Renal cortical epithelial cell (primary cell): Measurements from ENCODE around the gene PCDH15. TPM values are rescaled to one million over a fixed set of nuclear protein-coding genes. Genes with fewer than 3 reads are reported as not detected.

Source experiments
- DNase-seq: peaks from one replicate; pipeline ENCODE4 v3.0.0-alpha.2; 2011; ENCODE audit warnings: low read depth
- total RNA-seq: library from RNA; depleted of rRNA; stranded (reverse); fragments of >200 nt; gene quantifications from 2 replicates; pipeline ENCODE4 v1.2.3, GENCODE V29; 2014

Gene PCDH15
- total RNA-seq, 1 donor from 2014 or later, result not detected

DNA sequence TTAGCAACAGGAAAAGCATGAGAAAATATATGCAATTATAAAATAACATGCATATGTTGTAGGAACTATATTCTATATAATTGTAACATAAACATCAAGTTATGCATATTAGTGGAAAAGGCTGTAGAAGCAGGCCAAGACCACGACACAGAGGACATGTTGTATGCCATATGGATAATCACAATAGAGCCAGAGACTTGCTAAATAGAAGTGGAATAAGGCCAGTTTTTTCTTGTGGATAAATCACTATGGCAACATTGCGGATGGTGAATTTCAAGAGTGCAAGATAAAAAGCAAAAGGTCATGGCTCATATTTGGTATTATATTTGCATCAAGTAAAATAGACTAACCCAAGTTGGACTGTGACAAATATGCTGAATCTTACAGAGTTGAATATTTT lies 93.0 kb downstream of the PCDH15 start:
- no peak for DNase-seq

DNA sequence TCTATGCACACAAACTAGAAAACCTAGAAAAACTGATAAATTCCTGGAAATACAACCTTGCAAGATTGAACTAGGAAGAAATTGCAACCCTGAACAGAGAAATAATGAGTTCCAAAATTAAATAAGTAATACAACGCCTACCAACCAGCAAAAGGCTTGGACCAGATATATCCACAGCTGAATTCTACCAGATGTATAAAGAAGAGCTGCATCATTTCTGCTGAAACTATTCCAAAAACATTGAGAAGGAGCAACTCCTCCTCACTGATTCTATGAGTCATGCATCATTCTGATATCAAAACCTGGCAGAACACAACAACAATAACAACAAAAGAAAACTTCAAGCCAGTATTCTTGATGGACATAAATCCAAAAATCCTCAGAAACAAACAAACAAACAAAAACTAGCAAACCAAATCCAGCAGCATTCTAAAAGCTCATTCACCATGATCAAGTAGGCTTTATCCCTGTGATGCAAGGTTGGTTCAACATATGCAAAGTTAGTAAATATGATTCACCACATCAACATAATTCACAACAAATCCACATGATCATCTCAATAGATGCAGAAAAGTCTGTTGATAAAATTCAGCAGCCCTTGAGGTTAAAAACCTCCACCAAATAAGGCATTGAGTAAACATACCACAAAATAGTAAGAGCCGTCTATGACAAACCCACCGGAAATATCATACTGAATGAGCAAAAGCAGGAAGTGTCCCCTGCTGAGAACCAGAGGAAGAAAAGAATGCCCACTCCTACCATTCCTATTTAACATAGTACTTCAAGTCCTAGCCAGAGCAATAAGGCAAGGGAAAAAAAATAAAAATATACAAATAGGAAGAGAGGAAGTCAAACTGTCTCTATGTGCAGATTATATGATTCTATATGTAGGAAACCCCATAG lies 98.2 kb downstream of the PCDH15 start:
- DNase-seq, result no peak

DNA sequence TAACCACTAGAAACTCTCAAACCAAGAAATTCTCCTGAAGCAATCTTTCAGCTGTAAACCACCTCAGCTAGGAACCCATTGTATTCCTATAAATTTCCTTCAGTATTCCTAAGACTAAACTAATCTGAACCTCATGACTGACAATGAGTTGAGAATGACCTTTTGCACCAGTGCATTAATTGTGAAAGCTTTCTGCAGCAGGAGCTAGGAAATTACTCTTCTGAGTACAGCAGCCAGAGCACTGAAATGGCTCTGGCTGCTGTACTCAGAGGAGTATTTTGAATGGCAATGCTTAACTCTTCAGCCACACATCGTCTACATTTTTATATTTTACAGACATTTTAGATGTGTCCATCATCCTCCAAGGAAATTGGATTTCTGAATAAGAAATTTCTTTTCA lies 109.7 kb downstream of the PCDH15 start:
- peak; percentile 6 for DNase-seq

DNA sequence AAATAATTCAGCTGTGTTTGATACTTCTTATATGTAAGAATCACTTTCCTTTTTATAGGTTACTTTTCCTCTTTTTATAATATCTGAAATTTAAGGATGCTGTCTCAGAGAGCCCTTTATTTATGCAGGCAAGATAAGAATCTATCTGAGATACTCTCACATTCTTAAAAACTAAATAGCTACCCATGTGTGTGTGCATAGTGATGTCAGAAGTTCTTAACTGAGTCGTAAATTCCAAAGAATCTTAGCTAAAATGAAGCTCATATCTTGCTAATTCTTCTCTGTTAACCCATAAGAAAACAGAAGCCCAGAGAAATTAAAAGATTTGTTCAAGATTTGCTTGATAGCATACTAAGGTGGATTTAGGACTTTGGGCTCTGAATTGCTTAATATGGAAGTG lies 118.5 kb downstream of the PCDH15 start:
- DNase-seq, result no peak

DNA sequence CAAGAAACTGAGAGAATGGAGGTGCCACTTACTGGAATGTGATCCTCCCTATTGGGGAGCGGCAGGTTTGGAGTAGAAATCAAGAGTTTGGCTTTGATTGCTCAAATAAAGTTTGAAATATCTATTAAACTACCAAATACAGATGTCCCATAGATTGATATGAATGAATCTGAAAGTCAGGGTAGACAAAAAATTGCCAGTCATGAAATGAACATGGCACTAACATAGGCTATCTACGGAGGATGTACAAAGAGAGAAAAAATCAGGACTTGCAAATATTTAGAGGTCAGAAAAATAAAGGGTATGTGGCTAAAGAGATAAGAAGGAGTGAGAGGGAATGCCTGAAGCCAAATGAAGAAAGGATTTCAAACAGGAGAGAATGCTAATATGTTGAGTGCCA lies 119.9 kb downstream of the PCDH15 start:
- DNase-seq, result no peak

DNA sequence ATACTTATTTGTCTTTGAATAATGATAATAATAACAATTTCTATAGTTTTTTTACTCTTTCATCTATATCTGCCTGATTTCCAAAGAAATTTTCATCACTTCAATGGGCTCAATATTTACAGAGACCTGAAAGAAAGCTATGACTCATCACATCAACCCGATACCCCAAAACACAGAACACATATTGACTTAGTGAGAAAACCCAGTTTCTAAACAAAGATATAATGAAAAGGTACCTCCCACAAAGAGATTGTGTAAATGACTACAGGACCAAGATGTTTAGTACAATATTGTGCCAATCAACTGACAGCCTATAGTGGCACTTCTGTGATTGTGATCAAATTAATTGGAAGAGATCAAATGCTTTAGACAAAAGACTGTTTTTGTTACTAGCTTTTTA lies 133.9 kb downstream of the PCDH15 start:
- DNase-seq, result no peak

DNA sequence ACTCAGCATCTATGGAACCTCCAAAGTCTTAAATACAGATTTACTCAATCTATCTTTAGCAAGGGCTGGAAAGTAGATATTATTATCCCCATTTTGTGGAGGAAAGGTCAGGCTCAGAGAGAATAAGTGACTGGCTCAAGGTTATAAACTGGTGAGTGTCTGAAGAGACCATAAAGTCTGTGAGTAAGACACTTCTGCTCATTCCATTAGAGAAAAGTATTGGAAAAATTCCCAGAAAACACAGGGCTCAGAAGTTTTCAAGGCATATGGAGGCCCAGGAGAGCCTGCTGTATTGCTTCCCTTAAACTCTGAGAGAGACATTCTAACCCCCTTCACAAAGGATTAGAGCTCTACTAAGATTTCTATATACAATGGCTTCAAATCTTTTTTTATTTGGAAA lies 134.8 kb downstream of the PCDH15 start:
- DNase-seq, result peak; percentile 2

DNA sequence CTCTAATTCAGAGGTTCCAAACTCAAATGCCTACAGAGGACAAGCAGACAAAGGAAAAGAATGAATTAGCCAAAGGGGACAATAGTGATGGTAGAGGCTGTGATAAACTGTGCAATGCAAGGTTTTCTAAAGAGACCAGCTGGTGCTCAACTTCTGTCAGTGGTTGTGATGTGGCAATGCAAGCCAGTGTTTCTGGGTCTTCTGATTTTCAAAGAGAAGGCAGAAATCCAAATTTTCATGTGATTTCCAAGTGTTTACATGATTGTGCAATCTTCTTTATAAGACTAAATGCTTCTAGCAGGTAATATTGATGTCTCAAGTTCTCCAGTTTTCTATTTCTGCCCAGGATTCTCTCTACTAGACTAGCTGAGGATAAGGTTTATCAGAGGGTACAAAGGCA lies 135.9 kb downstream of the PCDH15 start:
- peak; percentile 22 for DNase-seq

DNA sequence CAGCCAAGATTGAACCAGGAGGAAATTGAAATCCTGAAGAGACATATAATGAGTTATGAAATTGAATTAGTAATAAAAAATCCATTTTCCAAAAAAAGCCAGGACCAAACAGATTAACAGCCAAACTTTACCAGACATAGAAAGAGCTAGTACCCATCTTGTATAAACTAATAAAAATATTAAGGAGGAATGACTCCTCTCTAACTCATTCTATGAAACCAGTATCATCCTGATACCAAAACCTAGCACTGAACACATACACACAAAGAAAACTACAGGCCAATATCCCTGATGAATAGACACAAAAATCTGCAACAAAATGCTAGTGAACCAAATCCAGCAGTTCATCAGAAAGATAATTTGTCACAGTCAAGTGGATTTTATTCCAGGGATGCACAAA lies 140.6 kb downstream of the PCDH15 start:
- no peak for DNase-seq

DNA sequence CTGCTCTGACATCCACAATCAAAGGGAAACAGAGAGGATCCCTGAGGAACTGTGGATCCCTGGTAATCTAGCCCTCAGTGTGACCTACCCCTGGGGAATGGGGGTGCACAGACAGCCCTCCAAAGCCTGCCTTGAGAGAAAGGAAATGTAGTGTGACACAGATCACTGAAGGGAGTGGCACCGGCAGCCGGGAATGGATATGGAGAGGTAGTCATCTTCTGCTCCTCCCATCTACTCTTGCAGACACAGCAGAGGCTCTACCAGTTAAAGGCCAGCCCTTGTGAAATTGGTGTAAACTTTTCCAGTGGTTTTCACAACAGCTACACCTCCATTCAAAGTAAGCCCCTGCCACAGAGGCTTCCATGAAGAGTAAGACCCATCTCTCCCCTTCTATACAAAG lies 144.4 kb downstream of the PCDH15 start:
- DNase-seq, result no peak

DNA sequence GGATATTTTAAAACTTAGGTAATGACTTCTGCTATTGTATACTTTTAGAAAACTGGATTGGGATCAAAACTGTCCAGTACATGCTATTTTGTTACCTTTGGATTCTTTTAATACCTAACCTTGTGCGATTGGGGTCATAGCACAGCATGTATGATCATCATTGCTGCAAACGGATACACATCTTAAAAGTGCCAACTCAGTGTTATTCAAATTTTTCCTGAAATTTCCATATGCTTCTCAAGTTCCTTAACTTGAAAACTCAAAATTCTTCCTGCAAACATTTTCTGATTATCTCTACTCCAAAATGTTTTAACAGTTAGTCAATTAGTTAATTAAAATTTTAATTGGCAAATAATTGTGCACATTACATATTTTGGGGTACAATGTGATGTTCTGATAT lies 147.5 kb downstream of the PCDH15 start:
- DNase-seq, result no peak

DNA sequence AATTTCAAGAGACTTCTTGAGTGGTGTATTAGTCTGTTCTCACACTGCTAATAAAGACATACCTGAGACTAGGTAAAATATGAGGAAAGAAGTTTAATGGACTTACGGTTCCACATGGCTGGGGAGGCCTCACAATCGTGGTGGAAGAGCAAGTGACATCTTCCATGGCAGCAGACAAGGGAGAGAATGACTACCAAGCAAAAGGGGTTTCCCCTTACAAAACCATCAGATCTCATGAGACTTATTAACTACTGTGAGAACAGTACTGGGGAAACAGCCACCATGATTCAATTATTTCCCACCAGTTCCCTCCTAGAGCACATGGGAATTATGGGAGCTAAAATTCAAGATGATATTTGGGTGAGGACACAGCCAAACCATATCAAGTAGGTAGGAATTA lies 150.5 kb downstream of the PCDH15 start:
- peak; percentile 22 for DNase-seq

DNA sequence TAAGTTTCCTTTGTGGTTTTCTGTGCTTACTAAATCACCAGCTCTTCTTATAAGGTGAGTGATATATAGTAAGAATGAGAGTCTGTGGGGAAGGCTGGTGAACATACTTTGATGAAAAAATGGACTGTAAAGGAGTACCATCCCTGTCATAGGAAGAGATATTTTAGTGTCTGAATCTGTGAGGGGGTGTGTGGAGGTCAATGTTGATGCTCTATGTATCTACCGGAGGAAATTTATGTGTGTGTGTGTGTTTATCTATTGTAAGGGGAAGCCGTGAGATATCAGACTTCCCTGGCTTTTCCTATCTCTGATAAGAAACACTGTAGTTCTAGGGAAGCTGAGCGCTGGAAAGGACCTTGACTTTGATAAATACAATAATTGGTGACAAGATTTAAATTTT lies 179.0 kb downstream of the PCDH15 start:
- DNase-seq, result no peak

DNA sequence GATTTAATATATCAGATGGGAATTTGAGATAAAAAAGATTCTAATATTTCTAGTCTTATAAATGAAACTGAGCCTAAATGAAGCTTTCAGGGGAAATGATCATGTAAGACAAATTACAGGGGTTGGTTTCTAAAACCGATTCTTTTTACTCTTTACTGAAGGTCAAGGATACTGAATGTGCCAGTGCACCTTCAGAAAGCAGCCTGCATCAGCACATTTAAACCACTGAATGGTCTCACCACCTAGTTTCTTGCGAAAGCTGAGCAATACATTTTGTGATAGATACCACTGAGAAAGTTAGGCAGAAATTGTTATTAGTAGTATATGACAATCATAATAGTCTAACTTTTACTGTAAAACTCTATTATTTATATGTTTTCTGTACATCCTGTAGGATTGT lies 180.7 kb downstream of the PCDH15 start:
- DNase-seq, result no peak

DNA sequence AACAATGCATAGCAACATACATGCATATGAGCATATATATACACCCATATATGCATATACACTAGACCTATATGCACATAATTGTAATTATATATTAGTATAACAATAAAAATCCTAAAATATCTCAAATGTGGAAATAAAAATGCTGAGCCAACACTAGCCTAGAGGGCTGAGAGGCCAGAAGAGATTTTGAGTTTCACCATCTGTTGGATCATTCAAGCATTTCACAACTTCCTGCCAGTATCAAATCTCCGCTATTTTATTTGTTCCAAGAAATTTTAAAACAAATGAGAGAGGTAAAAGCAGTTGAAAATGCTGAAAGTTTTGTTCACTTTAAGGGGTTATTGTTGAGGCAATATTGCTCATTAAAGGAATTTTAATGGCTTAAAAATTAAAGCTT lies 187.0 kb downstream of the PCDH15 start:
- peak; percentile 4 for DNase-seq

DNA sequence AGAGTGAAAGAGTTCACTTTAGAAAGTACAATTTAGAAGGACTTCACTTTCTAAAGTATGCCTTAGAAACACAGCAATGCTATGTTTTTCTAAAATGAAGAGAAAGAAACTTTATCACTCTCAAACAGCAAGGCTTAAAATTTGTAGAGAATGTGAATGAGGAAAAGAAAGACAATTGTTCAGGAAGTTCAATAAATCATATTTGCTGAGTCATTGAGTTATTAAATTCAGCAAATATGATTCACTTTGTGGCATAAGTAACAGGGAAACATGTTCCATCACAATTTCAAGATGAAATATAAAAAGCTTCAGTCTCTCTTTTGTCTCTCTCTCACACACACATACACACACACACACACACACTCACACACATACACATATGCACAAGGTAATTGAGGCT lies 187.9 kb downstream of the PCDH15 start:
- DNase-seq, result no peak

DNA sequence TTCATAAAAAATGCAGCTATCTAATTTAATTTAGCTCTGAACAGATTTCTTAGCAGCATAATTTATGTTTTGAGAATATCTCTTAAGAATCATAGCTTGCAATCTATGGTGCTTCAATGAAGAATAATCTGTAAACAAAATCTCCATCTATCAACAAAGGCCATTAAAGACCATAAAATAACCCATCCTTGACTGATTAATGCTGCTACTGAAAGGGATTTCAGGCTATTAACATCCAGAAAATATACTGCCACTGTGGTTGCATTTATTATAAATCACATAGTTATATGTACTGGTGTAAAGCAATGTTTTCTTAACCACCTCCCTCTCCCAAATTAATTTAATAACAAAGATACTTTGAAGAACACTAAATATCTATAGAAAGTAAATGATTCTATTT lies 191.6 kb downstream of the PCDH15 start:
- DNase-seq, result no peak

DNA sequence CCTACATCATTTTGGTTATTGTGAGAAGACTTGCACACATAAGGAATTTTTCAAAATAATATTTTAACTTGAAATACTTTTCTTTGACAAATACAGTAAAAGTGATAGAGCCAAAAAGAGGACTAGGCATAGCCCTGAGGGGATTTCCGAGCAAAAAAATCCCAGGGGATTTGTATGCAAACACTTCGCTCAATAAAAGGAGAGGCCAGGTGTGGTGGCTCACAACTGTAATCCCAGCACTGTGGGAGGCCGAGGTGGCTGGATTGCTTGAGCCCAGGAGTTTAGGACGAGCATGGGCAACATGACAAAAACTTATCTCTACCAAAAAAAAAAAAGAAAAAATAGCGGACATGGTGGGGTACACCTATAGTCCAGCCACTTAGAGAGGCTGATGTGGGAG lies 193.0 kb downstream of the PCDH15 start:
- no peak for DNase-seq

DNA sequence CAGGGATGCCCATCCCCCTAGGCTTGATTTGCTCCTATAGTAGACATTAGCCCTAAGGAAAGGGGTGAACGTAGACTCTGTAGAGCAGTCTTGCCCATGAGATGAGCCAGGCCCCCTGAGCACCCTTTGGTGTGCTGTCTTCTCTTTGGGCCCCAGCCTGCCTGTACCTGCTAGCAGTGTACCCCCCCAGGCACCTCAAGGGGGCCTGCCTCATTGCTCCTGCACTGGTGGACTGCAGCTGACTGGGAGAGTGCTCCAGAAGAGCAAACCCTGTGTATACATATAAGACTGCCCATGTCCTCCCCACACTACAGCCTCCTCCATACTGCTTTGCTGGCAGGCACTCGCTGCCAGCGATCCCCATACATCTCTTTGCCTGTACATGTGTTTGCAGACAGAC lies 206.7 kb downstream of the PCDH15 start:
- DNase-seq, result no peak

DNA sequence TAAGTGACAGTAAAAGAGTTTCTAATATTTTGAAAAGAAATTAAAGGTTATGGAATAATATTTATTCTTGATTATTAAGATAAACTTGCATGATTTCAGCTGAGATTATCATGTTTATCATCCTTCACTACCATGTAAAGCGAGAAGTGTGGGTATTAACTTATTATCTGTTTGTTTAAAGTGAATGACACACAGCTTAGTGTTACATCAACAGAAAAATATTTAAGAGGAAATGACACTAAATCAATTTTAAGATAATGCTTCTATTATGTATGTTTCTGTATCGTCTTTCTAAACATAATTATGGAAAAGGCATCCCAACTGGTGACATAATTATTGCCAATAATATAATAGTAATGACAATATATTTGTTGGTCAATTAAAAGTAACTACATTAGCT lies 213.1 kb downstream of the PCDH15 start:
- no peak for DNase-seq

DNA sequence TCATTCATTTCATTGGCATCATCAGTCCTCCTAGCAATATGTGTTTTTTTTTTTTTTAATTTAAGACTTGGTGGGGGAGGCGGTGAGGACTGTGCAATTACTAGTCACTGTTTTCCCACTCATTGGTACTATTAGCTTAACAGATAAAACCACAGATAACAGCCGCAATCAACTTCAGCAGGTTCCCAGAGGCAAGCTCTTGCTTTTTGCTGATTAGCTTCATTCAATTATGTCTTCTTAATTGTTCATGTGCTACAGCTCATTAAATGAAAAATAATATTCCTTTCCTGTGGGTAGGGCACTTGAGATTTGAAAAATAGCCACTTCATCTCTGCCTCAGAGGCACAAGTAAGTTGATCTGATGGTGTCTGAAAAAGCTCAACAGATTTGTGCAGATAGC lies 215.5 kb downstream of the PCDH15 start:
- DNase-seq, result no peak

DNA sequence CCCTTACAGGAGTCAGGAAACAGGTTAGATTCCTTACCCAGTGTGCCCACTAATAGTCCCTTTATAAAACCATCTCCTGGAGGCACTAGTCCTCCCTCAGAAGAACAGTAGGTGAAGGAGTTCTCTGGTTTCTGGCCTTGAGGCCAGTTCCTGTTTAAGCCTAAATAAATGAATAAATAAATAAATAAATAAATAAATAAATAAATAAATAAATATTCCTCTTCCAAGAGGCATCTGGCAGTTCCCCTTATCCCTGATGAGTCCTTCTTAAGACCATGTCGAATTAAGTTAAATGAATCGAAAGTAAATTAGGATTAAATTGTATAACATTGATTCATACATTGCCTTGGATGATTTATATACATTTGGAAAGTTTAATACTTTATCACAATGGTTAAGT lies 223.3 kb downstream of the PCDH15 start:
- no peak for DNase-seq

DNA sequence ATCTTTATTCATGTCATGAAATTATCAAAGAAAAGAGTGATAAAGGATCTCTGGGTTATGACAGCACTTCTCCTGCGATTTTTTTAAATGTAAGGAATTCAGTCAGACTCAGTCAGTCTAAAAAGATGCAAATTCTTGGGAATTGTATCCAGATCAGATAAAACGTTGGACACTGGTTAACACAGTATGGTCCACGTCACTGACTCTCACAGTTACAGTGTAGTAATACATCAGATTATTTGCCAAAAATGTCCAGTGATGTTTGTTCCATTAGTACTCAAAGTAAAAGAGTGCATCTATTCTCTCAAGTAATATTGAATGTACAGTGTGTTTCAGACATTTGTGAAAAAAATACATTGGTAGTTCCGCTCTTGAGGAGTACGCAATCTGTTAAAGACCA lies 224.5 kb downstream of the PCDH15 start:
- DNase-seq, result no peak

DNA sequence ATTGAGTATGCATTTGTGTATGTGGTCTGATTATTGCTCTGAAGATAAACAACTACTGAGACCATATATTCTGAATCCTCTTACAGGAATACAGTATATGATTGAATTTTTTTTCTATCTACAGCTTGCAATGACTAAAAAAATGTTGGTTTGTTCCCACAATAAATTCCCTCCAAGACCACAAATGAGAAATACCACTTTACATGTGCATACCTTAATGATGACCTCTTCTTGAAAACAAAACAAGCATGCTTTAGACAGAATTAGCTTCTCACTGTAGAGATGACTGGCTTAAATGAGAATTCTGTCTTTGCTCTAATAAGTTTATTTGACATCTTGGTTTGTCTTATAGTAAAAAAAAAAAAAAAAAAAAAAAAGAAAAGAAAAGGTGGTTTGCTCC lies 241.5 kb downstream of the PCDH15 start:
- DNase-seq, result peak; percentile 82
